Sciatic nerve (tissue), 2 donors: ENCODE measurements around the gene CRACDL. TPM values are rescaled to one million over a fixed set of nuclear protein-coding genes. Genes with fewer than 3 reads are reported as not detected.

ENCODE experiments used
- ATAC-seq: fragments of 200-7000 bp; cut with Tn5 transposase; one replicate; pipeline ENCODE4 v1.9.1; 2020; ENCODE audit warnings: mild to moderate bottlenecking, moderate library complexity
- DNase-seq: peaks from one replicate; pipeline ENCODE4 v3.0.0-alpha.2; 2020; ENCODE audit warnings: low spot score
- intact Hi-C: fragments of 100-400 bp; cut with DNase I; formaldehyde crosslinking; loops from one replicate; pipeline ENCODE4 v1.14.2; 2022
- total RNA-seq: library from RNA; stranded (reverse); fragmentation: NEBNext Ultra II Directional; extraction: Animal tissue kit (Norgen Biotek cat#: 25700); gene quantifications from one replicate; pipeline ENCODE4 v1.2.1, GENCODE V29; 2021
- donor health status: DM: no; HTN: no; CAD: no.
- donor health status: DM: no; HTN: no; CAD: no.

The CRACDL gene
- total RNA-seq, 1 donor from 2014 or later: 12.4 TPM

- DNase-seq (no peak), ATAC-seq (no peak)
- intact Hi-C loops: no loop called here
Observed at GRCh38 chr2:98818164-98818563, 117.9 kb downstream of the CRACDL start.

GRCh38 chr2:98816281-98816680 is 119.7 kb downstream of the CRACDL start:
- intact Hi-C loops: no loop called here
- DNase-seq: no peak
- ATAC-seq: no peak

GRCh38 chr2:98815795-98816194 is 120.2 kb downstream of the CRACDL start:
- DNase-seq: no peak
- ATAC-seq: no peak
- intact Hi-C loops: no loop called here

GRCh38 chr2:98811766-98812165 is 124.3 kb downstream of the CRACDL start:
- ATAC-seq (no peak), DNase-seq (no peak)
- intact Hi-C loops: no loop called here

GRCh38 chr2:98810588-98810928 is 125.5 kb downstream of the CRACDL start:
- DNase-seq (no peak), ATAC-seq (no peak)
- intact Hi-C loops: no loop called here

GRCh38 chr2:98809878-98810587 is 126.0 kb downstream of the CRACDL start:
- no peak for DNase-seq
- ATAC-seq: no peak
- intact Hi-C loops: no loop called here

- intact Hi-C loops: no loop called here
- no peak for DNase-seq
- no peak for ATAC-seq
Observed at GRCh38 chr2:98809116-98809515, 126.9 kb downstream of the CRACDL start.

- intact Hi-C loops: no loop called here
- DNase-seq (no peak), ATAC-seq (no peak)
Observed at GRCh38 chr2:98808546-98808945, 127.5 kb downstream of the CRACDL start.

GRCh38 chr2:98807929-98808328 is 128.1 kb downstream of the CRACDL start:
- DNase-seq (no peak), ATAC-seq (no peak)
- intact Hi-C loops: no loop called here

- intact Hi-C loops: no loop called here
- no peak for ATAC-seq
- DNase-seq: no peak
Observed at GRCh38 chr2:98807221-98807620, 128.8 kb downstream of the CRACDL start.

- DNase-seq (peak; percentile 73), ATAC-seq (peak; percentile 57)
- intact Hi-C loops: no loop called here
Observed at GRCh38 chr2:98806236-98806697, 129.8 kb downstream of the CRACDL start.

GRCh38 chr2:98805412-98806171 is 130.4 kb downstream of the CRACDL start:
- intact Hi-C loops: no loop called here
- DNase-seq: no peak
- peak; percentile 72 for ATAC-seq

GRCh38 chr2:98804736-98805135 is 131.3 kb downstream of the CRACDL start:
- DNase-seq (no peak), ATAC-seq (no peak)
- intact Hi-C loops: no loop called here

- no peak for DNase-seq
- intact Hi-C loops: no loop called here
- no peak for ATAC-seq
Observed at GRCh38 chr2:98804265-98804650, 131.8 kb downstream of the CRACDL start.

- ATAC-seq (no peak), DNase-seq (no peak)
- intact Hi-C loops: no loop called here
Observed at GRCh38 chr2:98803405-98804264, 132.4 kb downstream of the CRACDL start.

GRCh38 chr2:98802344-98802743 is 133.7 kb downstream of the CRACDL start:
- DNase-seq (no peak), ATAC-seq (no peak)
- intact Hi-C loops: no loop called here

GRCh38 chr2:98801921-98802321 is 134.1 kb downstream of the CRACDL start:
- ATAC-seq: no peak
- DNase-seq: no peak
- intact Hi-C loops: no loop called here

- no peak for DNase-seq
- no peak for ATAC-seq
- intact Hi-C loops: no loop called here
Observed at GRCh38 chr2:98801286-98801685, 134.7 kb downstream of the CRACDL start.

GRCh38 chr2:98800330-98801064 is 135.5 kb downstream of the CRACDL start:
- DNase-seq (no peak), ATAC-seq (no peak)
- intact Hi-C loops: no loop called here
